22Rv1 (cell line): ENCODE results near the gene TNRC6A.
"Not testable (repeated sequence)": the region's sequence is repeated elsewhere in the genome, so short reads cannot be mapped to it uniquely, and the experiment has no call there.

Experiments used
- H3K27ac ChIP-seq: fragments of 450-650 bp; 2 replicates; pipeline ENCODE4 v1.5.1; 2017
- ZFX ChIP-seq: fragments of 450-650 bp; IDR thresholded peaks from 2 replicates; pipeline ENCODE4 v1.6.1; 2017; ENCODE audit warnings: antibody characterized with exemption, borderline replicate concordance
- TF ChIP-seq, protein P1 (sequence below): fragments of 450-650 bp; IDR thresholded peaks from 2 replicates; pipeline ENCODE4 v1.5.1; 2017; ENCODE audit warnings: mild to moderate bottlenecking

The TNRC6A gene

DNA sequence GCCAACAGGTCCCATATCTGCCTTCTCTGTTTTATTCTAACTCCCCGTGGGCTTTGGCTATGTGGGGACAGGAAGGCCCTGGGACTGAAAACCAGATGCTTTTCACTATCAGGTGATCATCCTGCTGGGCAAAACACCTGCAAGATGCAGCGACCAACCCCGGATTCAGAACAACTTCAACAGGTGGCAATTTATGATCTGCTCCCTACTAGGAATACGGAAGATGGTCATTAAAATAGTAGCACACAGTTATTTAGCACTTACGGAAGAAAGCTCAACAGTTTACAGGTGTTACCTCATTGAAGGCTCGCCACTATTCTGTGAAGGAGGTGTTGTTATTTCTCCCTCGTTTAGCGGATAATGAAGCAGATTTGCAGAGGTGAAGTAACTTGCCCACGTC is 108.5 kb downstream of the TNRC6A start:
- TF ChIP-seq ZFX = no peak
- TF ChIP-seq, protein P1, sequence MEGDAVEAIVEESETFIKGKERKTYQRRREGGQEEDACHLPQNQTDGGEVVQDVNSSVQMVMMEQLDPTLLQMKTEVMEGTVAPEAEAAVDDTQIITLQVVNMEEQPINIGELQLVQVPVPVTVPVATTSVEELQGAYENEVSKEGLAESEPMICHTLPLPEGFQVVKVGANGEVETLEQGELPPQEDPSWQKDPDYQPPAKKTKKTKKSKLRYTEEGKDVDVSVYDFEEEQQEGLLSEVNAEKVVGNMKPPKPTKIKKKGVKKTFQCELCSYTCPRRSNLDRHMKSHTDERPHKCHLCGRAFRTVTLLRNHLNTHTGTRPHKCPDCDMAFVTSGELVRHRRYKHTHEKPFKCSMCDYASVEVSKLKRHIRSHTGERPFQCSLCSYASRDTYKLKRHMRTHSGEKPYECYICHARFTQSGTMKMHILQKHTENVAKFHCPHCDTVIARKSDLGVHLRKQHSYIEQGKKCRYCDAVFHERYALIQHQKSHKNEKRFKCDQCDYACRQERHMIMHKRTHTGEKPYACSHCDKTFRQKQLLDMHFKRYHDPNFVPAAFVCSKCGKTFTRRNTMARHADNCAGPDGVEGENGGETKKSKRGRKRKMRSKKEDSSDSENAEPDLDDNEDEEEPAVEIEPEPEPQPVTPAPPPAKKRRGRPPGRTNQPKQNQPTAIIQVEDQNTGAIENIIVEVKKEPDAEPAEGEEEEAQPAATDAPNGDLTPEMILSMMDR = no peak
- H3K27ac ChIP-seq = no peak overlapping the region

DNA sequence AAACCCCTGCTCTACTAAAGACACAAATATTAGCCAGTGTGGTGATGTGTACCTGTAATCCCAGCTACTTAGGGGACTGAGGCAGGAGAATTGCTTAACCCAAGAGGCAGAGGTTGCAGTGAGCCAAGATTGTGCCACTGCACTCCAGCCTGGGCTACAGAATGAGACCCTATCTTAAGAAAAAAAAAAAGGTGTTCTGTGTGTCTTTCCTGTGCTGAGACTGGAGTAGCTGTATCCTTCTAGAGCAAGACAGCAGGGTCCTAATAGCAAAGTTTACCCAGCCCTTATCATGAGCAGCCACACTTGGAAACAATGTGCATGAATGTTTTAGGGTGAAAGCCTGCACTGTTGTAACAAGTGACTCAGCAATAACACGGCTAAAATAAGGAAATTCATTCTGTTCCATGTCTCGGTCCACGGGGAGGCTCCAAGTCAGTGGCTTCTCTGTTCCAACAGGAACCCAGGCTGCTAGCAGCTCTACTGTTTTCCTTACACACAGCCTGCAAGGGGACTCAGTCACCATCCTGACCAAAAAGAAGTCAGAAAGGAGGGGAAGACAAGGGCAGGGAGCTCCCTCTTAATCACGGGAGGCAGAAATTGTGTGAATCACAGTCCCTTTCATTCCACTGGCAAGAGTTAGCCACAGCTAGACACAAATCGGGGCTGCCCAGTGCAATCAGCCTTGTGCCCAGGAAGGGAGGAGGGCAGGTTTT is 109.3 kb downstream of the TNRC6A start:
- H3K27ac ChIP-seq = no peak overlapping the region
- TF ChIP-seq ZFX = no peak
- TF ChIP-seq, protein P1 = no peak

DNA sequence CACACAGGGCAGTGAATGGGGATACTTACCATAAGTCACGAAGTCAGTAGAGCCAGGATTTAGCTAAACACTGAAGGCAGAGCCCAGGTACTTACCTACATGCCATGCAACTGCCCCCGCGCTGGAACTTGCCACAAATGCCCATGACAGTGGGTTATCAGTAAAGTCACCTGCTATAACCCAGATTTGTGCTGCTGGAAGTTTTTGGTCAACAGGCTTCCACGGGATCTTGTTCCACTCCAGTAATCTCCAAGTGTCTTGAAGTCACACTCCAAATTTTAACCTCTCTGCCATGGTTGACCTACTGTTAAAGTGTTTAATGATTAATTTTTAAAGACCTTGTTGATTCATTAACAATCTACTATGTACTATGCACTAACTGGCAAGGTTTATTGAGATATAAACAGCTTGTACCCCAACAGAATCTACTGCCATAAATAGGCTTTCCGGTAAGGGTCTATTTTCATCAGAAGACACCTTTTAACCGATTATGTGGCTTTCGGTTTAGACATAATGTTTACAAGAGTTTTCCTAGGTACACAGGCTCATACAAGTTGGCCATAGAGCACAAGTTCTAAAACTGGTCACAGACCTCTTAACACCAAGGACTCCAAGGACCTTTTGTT is 110.0 kb downstream of the TNRC6A start:
- no peak overlapping the region for H3K27ac ChIP-seq
- TF ChIP-seq ZFX = no peak
- TF ChIP-seq, protein P1 = no peak

DNA sequence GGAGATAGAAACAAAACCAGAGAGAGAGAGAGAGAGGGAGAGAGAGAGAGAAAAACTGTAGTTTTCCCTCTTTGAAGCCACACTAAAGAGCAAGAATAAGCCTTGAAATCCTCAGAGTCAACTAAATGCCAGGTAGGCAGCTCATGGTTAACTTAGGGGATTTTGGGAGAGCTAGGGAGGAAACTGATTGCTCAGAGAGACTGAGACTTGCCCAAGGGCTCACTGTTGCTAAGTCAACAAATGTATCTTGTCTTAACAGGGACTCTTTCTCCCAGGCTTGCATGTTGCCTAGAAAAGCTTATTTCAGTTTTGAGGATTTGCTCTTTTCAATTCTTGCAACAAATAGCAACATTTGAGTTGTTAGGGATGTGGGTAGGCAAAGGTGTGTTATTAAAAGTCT is 111.8 kb downstream of the TNRC6A start:
- TF ChIP-seq ZFX = no peak
- H3K27ac ChIP-seq = no peak overlapping the region

DNA sequence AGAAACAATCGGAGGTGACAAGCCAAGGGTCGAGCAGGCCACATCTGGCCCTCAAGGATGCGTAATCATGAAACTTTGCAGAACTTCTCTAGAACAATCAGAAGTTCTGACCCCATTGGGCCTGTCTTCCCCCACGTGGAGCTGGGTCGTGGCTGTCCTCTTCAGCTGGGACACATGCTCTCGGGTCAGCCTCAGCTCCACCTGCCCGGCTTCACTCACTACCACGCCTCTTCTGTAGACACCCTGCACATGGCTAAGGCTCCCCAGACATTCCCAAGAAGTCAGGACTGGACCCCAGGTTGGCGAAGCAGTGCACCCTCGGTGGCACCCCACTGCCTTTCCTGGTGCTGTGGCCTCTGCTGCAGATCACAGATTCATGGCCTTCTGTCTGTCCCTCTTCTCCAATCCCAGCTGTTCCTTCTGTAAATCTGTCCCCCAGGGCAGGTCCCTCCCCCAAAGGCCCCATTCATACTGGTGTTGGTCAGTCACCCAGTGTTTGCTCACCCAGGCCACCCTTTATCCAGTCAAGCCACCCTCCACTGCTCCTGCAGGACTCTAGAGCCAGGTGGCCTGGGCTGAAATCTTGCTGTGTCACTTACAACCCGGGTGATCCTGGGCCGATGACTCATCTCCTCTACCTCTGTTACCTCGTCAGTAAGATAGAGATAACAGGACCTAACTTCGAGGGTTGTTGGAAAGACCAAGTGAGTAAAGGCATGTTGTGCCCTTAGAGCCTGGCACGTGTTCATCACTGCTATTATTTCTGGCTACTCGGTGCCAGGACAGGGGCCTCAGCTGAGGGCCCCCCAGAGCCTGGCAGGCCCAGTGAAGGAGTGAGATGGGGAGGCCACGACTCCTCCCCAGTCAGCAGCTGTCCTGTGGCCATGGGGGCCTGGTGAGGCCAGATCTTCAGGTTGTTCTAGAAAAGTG is 114.9 kb downstream of the TNRC6A start:
- no peak overlapping the region for H3K27ac ChIP-seq
- TF ChIP-seq, protein P1 = no peak
- no peak for TF ChIP-seq ZFX

DNA sequence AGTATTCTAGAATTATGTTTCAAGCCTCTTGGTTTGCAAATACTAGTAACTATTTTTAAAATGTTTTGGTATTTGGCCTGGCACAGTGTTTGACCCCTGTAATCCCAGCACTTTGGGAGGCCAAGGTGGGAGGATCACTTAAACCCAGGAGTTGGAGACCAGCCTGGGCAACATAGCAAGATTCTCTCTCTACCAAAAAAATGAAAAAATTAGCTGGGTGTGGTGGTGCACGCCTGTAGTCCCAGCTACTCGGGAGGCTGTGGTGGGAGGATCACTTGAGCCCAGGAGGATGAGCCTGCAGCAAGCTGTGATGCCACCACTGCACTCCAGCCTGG is 115.5 kb downstream of the TNRC6A start:
- H3K27ac ChIP-seq = not testable (repeated sequence)

DNA sequence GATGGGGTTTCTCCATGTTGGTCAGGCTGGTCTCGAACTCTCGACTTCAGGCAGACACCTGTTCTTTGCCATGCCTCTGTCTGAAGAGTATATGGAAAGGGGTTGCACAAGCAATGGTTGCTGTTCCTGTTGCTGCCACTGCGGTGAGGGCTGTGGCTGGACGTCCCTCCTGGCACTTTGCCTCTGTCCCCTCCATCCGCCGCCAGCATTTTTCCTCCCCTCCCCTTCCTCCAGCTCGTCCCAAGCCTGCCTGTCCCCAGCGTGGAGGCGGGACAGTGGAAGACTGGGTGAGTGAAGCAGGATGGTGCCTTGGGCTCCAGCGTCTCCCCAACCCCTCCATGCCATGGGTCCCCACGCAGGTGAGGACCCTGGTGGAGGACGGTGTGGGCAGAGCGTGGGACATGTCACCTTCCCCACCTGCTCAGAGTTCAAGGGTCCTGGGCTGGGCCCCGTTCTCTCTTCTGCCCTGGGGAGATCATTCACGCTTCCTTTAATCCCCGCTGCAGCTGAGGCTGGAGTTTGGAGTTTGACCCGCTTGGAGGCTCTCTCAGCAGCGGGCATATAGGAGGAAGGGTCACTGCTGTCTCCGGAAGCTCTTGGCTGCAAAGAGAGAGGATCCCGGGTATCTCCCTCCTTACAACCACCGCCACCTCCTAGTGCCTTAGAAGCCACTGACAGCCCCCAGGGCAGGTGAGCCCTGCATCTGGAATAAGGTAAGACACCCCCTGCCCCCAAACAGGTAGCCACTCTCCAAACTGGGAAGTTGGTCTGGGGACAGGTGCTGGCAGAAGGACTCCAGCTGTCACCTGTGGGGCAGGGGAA is 116.5 kb downstream of the TNRC6A start, which contains the start of gene SLC5A11:
SLC5A11 (plus strand) TSS at position 238 of the 822 bp plus-strand sequence. CDS start 12,681 bp downstream, outside the sequence.
- H3K27ac ChIP-seq = no peak within 1 kb of the TSS
- TF ChIP-seq, protein P1 = no peak
- no peak for TF ChIP-seq ZFX
